ENCODE measurements around the gene SMIM13. TPM values are rescaled to one million over a fixed set of nuclear protein-coding genes. Genes with fewer than 3 reads are reported as not detected.
A peak's percentile ranks its signal among the peaks of the same experiment; 100 is the strongest.

The SMIM13 gene
- total RNA-seq, 4 donors from 2014 or later: 5.7 to 33.8 (median 6.7) TPM

DNA sequence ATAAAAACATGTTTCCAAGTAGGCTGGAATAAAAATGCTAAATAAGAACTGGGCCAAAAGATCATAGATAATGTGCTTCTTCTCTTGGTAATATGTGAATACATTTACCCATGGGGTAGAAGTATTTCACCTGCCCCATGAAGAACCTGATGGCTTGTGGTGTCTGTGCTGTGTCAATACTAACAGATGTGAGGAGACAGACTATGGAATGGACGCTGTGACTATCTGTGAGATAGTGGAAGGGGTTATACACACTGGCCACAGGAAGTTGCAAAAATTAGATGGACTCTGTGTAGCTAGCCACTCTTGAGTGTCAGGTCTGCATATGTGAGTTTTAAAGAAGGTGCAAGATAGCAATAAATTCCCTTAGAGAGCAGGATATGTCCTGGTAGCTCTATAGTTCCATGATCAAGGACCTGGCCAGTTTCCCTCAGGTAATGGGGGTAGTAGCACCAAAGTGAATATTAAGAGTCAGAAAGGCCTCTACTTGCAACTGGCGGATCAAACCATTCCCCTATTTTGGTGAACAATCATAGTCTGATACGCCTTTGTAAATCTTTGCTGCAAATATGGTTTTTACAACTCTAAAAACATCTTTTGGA lies 90.2 kb downstream of the SMIM13 start:
- Histone ChIP-seq H3K27ac (no peak overlapping the region), H3K9me3 (peaks cover 2 to 4% of the 10 kb centered on the region in 2 donors), H3K4me3 (no peak overlapping the region), H3K27me3 (no peaks in the 10 kb centered on the region), H3K4me1 (peaks cover 0 to 13% (median 8%) of the 10 kb centered on the region in 4 donors), H3K36me3 (peaks cover 0 to 44% (median 18%) of the 10 kb centered on the region in 4 donors)
- in situ Hi-C loops (cut with MboI; ENCODE audit: low pct_ligation_motif_present in 1 of 4, low pct_unique_long_range_greater_than_20kb in 1 of 4, low sequenced_read_pairs in 3 of 4): no loop called here
- WGBS, 2 donors (ENCODE audit: low coverage in 1 of 2): 96 to 100% methylated on average over 1 to 3 of the region's 3 CpGs
- no peak for TF ChIP-seq POLR2AphosphoS5 (IDR thresholded peaks at IDR 0.05)
- TF ChIP-seq POLR2A (IDR thresholded peaks at IDR 0.05): no peak
- TF ChIP-seq, protein P1, sequence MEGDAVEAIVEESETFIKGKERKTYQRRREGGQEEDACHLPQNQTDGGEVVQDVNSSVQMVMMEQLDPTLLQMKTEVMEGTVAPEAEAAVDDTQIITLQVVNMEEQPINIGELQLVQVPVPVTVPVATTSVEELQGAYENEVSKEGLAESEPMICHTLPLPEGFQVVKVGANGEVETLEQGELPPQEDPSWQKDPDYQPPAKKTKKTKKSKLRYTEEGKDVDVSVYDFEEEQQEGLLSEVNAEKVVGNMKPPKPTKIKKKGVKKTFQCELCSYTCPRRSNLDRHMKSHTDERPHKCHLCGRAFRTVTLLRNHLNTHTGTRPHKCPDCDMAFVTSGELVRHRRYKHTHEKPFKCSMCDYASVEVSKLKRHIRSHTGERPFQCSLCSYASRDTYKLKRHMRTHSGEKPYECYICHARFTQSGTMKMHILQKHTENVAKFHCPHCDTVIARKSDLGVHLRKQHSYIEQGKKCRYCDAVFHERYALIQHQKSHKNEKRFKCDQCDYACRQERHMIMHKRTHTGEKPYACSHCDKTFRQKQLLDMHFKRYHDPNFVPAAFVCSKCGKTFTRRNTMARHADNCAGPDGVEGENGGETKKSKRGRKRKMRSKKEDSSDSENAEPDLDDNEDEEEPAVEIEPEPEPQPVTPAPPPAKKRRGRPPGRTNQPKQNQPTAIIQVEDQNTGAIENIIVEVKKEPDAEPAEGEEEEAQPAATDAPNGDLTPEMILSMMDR (IDR thresholded peaks at IDR 0.05): no peak
- no peak for TF ChIP-seq EP300 (IDR thresholded peaks at IDR 0.05; ENCODE audit: low read depth)
- no peak for DNase-seq
- intact Hi-C loops (cut with DNase I; ENCODE audit: low total_unique reads): no loop called here

DNA sequence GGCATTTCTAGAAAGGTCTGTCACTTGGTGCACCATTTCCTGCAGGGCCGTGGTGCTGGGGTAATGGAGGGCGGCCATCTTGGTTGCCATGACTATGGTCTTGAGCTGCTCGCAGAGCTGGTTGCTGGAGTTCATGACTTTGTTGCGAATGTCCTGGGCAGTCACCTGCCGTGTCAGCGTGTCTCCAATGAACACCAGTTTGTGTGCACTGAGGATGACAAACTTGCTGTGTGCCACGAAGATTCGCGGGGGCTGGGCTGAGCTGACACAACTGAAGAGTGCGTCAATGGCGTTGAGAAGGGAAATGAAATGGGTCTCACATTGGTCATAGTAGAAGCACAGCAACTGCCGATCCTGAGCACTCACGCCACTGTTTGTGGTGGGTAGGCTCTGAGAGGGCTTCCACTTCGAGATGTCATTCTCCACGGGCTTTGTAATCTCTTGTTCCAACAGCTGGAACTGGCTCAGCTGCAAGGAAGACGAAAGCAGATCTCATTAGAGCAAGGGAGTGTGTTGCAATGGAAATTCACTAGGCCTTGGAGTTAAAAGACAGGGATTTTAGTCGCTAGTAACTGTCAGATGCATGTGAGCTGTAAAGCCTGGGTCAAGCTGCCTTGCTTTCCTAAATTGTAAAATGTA lies 91.7 kb downstream of the SMIM13 start:
- H3K4me3 ChIP-seq: no peak overlapping the region
- H3K27me3 ChIP-seq: no peaks in the 10 kb centered on the region
- intact Hi-C loops (cut with DNase I; ENCODE audit: low total_unique reads) (no loop called here), in situ Hi-C loops (cut with MboI; ENCODE audit: low pct_ligation_motif_present in 1 of 4, low pct_unique_long_range_greater_than_20kb in 1 of 4, low sequenced_read_pairs in 3 of 4) (no loop called here)
- no peak overlapping the region for H3K27ac ChIP-seq
- H3K36me3 ChIP-seq: peaks cover 0 to 57% (median 21%) of the 10 kb centered on the region in 4 donors
- no peak for DNase-seq
- H3K4me1 ChIP-seq: peaks cover 0 to 16% (median 8%) of the 10 kb centered on the region in 4 donors
- TF ChIP-seq POLR2AphosphoS5 (IDR thresholded peaks at IDR 0.05) (no peak), EP300 (IDR thresholded peaks at IDR 0.05; ENCODE audit: low read depth) (no peak), POLR2A (IDR thresholded peaks at IDR 0.05) (no peak)
- TF ChIP-seq, protein P1 (IDR thresholded peaks at IDR 0.05): no peak
- H3K9me3 ChIP-seq: peaks cover 2 to 4% of the 10 kb centered on the region in 2 donors
- 89 to 100% methylated on average over 1 to 17 of the region's 17 CpGs for WGBS, 2 donors (ENCODE audit: low coverage in 1 of 2)

DNA sequence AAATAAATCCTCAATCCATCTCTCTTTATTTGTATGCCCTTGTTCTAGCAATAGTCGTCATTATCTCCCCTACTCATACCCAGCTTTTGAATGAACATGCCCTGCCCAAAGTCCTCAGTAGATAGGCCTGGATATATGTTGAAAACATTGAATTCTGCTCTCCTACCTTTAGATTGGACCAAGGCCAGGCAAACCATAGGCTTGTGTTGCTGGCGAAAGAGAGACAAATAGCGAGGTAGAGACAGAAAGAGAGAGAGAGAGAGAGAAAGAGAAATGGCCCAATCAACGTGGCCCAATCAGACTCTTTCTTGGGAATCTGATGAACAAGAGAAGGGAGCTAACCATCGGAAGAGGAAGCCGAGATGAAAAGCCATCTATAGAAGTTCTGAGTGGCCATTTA lies 93.7 kb downstream of the SMIM13 start:
- 86 to 94% methylated on average over 6 of the region's 6 CpGs for WGBS, 2 donors (ENCODE audit: low coverage in 1 of 2)
- peaks cover 0 to under 1% of the 10 kb centered on the region in 2 donors for H3K9me3 ChIP-seq
- peak overlapping the region in 3 of 4 donors; percentile 49 to 72 (median 70) for H3K27ac ChIP-seq
- no peak for DNase-seq
- H3K36me3 ChIP-seq: peaks cover 0 to 57% (median 29%) of the 10 kb centered on the region in 4 donors
- H3K27me3 ChIP-seq: no peaks in the 10 kb centered on the region
- H3K4me3 ChIP-seq: no peak overlapping the region
- peaks cover 0 to 16% (median 8%) of the 10 kb centered on the region in 4 donors for H3K4me1 ChIP-seq
- TF ChIP-seq, protein P1 (IDR thresholded peaks at IDR 0.05): no peak
- TF ChIP-seq EP300 (IDR thresholded peaks at IDR 0.05; ENCODE audit: low read depth) (no peak), POLR2A (IDR thresholded peaks at IDR 0.05) (no peak), POLR2AphosphoS5 (IDR thresholded peaks at IDR 0.05) (no peak)
- intact Hi-C loops (cut with DNase I; ENCODE audit: low total_unique reads) (no loop called here), in situ Hi-C loops (cut with MboI; ENCODE audit: low pct_ligation_motif_present in 1 of 4, low pct_unique_long_range_greater_than_20kb in 1 of 4, low sequenced_read_pairs in 3 of 4) (no loop called here)

Small RNAs within 50 kb of the gene (small RNA-seq; reads per million reads assigned to genes)
- gene AL136139.1: 0 reads per million in 4 donors

Other genes starting within 250 kb of the SMIM13 start
- gene GCM2, start 211.8 kb upstream of the SMIM13 start, total RNA-seq: not detected
- gene SYCP2L, start 206.8 kb upstream of the SMIM13 start, total RNA-seq: under 1 TPM in 1 of 4 donors, not detected in 3; 0.95 TPM
- under 1 TPM in 2 of 4 donors, not detected in 2; 0.14 to 0.16 TPM for gene ELOVL2, start 49.5 kb upstream of the SMIM13 start, total RNA-seq
- gene ERVFRD-1, start 17.9 kb downstream of the SMIM13 start, total RNA-seq: not detected
- gene NEDD9, start 138.8 kb downstream of the SMIM13 start, total RNA-seq: 10 to 100 TPM; 34.6 to 82.7 (median 72.3) TPM

Data from transverse colon (tissue), 4 donors.